Cardiac muscle cell (in vitro differentiated cells and primary cell): ENCODE data around the gene SPIRE1. TPM values are rescaled to one million over a fixed set of nuclear protein-coding genes. Genes with fewer than 3 reads are reported as not detected.

ENCODE experiments used
- DNase-seq, 2 donors: peaks; one replicate each; pipeline versions ENCODE4 v3.0.0 to v3.0.0-alpha.2; 2010 to 2017; ENCODE audit warnings: low read depth in 1 of 2, low spot score in 1 of 2
- H3K27ac ChIP-seq: fragments of 200-600 bp; sonication (generic); 2 replicates; pipeline ENCODE4 v1.5.1; 2016
- H3K27me3 ChIP-seq: fragments of 200-600 bp; sonication (generic); 2 replicates; pipeline ENCODE4 v1.6.0; 2016; ENCODE audit warnings: control low read depth
- H3K36me3 ChIP-seq: fragments of 200-600 bp; sonication (generic); 2 replicates; pipeline ENCODE4 v1.5.1; 2016; ENCODE audit warnings: control low read depth
- H3K4me1 ChIP-seq: fragments of 200-600 bp; sonication (generic); 2 replicates; pipeline ENCODE4 v1.8.1; 2017; ENCODE audit warnings: low read depth, mild to moderate bottlenecking, mixed run types
- H3K4me3 ChIP-seq: fragments of 200-600 bp; sonication (generic); 2 replicates; pipeline ENCODE4 v1.5.1; 2016; ENCODE audit warnings: mild to moderate bottlenecking
- H3K9me3 ChIP-seq: fragments of 200-600 bp; sonication (generic); 2 replicates; pipeline ENCODE4 v1.5.1; 2017; ENCODE audit warnings: low read depth, mild to moderate bottlenecking, control low read depth
- CTCF ChIP-seq: IDR thresholded peaks from 2 replicates; pipeline ENCODE4 v1.5.1; 2012; ENCODE audit warnings: low read depth, mild to moderate bottlenecking, low read length
- polyA plus RNA-seq: library from polyadenylated mRNA; unstranded; fragments of >200 nt; fragmentation: Nextera tagmentation; extraction: Ambion mirVana; gene quantifications from 2 replicates; pipeline ENCODE4 v1.2.1, GENCODE V29; 2016
- total RNA-seq: library from RNA; depleted of rRNA; stranded (reverse); fragments of >200 nt; gene quantifications from 2 replicates; pipeline ENCODE4 v1.2.3, GENCODE V29; 2016

SPIRE1 gene
- total and polyA plus RNA-seq, 2 experiments from 2014 or later = 17.8 to 19.6 TPM

- Histone ChIP-seq H3K4me1 (peaks cover 21% of the 10 kb centered on the region), H3K27ac (peak overlapping the region; percentile 32), H3K27me3 (no peaks in the 10 kb centered on the region), H3K36me3 (peaks cover 10% of the 10 kb centered on the region), H3K9me3 (no peaks in the 10 kb centered on the region), H3K4me3 (no peak overlapping the region)
- no peak for TF ChIP-seq CTCF
- no peak for DNase-seq
These were observed 199.1 kb downstream of the SPIRE1 start for GRCh38 chr18:12458771-12459170.

- Histone ChIP-seq H3K4me3 (no peak overlapping the region), H3K9me3 (no peaks in the 10 kb centered on the region), H3K36me3 (peaks cover 4% of the 10 kb centered on the region), H3K4me1 (peaks cover 21% of the 10 kb centered on the region), H3K27me3 (no peaks in the 10 kb centered on the region), H3K27ac (no peak overlapping the region)
- TF ChIP-seq CTCF = no peak
- no peak for DNase-seq
These were observed 201.5 kb downstream of the SPIRE1 start for GRCh38 chr18:12456441-12456840.

GRCh38 chr18:12455496-12455895, 202.4 kb downstream of the SPIRE1 start:
- H3K4me1 ChIP-seq = peaks cover 14% of the 10 kb centered on the region
- TF ChIP-seq CTCF = no peak
- H3K36me3 ChIP-seq = peaks cover 4% of the 10 kb centered on the region
- no peak overlapping the region for H3K27ac ChIP-seq
- no peak overlapping the region for H3K4me3 ChIP-seq
- H3K9me3 ChIP-seq = no peaks in the 10 kb centered on the region
- DNase-seq = peak in 1 of 2 donors; percentile 18
- H3K27me3 ChIP-seq = no peaks in the 10 kb centered on the region

GRCh38 chr18:12452784-12453183, 205.1 kb downstream of the SPIRE1 start:
- Histone ChIP-seq H3K27ac (no peak overlapping the region), H3K9me3 (no peaks in the 10 kb centered on the region), H3K4me1 (no peaks in the 10 kb centered on the region), H3K27me3 (no peaks in the 10 kb centered on the region), H3K36me3 (peaks cover 12% of the 10 kb centered on the region), H3K4me3 (no peak overlapping the region)
- no peak for TF ChIP-seq CTCF
- DNase-seq = no peak

GRCh38 chr18:12451428-12451827, 206.5 kb downstream of the SPIRE1 start:
- no peak for TF ChIP-seq CTCF
- Histone ChIP-seq H3K27me3 (no peaks in the 10 kb centered on the region), H3K4me3 (no peak overlapping the region), H3K36me3 (peaks cover 12% of the 10 kb centered on the region), H3K9me3 (no peaks in the 10 kb centered on the region), H3K4me1 (no peaks in the 10 kb centered on the region), H3K27ac (no peak overlapping the region)
- no peak for DNase-seq
